Measurements from ENCODE around the gene MGAT5. TPM values are rescaled to one million over a fixed set of nuclear protein-coding genes. Genes with fewer than 3 reads are reported as not detected.

The MGAT5 gene
- total RNA-seq, 4 donors from 2014 or later = 16.3 to 37.8 (median 32.5) TPM

GRCh38 chr2:134212746-134213145 lies 41.1 kb upstream of the MGAT5 start:
- intact Hi-C loops (cut with DNase I; ENCODE audit: low total_unique reads) = no loop called here
- no peak for DNase-seq (ENCODE audit: low spot score in 2 of 2)
- no peak for TF ChIP-seq POLR2A (IDR thresholded peaks at IDR 0.05)
- no peak for TF ChIP-seq CTCF (IDR thresholded peaks at IDR 0.05)
- H3K4me3 ChIP-seq (ENCODE audit: low read depth, poor library complexity, severe bottlenecking) = no peak overlapping the region
- 93 to 95% methylated on average over 3 of the region's 3 CpGs for WGBS, 2 donors

DNA sequence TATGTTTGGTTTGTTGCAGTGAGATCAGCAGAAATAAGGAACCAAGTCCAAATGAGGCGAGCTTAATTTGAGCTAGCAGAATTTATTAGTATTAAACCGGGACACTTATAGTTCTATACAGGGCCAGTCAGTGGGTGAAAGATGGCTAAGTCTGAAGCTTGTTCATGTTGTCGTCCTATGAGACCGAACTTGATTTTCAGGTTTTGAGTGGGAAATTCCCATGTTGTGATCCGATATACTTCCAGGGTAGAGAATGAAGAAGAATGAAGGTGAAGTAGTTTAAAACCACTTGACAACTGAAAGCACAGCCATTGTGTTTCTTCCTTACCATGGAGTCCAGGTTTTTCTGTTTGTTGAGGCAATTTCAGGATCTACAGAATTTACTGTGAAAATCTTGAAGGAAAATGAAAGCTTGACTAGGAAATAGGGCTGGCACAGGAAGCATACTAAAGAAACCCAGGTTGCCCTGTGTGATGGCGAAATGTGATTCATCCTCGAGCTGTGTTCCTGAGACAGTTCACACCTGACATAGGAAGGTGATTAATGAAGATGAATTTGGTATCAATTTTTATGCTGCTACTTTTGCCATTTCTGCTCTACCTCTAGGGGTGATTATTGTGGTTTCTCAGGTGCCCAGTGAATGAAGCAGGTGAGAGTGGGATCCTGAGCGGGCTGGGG lies 37.6 kb upstream of the MGAT5 start:
- 61 to 69% methylated on average over 8 of the region's 8 CpGs for WGBS, 2 donors
- intact Hi-C loops (cut with DNase I; ENCODE audit: low total_unique reads) = no loop called here
- H3K4me3 ChIP-seq (ENCODE audit: low read depth, poor library complexity, severe bottlenecking) = no peak overlapping the region
- DNase-seq (ENCODE audit: low spot score in 2 of 2) = no peak
- no peak for TF ChIP-seq CTCF (IDR thresholded peaks at IDR 0.05)
- no peak for TF ChIP-seq POLR2A (IDR thresholded peaks at IDR 0.05)

DNA sequence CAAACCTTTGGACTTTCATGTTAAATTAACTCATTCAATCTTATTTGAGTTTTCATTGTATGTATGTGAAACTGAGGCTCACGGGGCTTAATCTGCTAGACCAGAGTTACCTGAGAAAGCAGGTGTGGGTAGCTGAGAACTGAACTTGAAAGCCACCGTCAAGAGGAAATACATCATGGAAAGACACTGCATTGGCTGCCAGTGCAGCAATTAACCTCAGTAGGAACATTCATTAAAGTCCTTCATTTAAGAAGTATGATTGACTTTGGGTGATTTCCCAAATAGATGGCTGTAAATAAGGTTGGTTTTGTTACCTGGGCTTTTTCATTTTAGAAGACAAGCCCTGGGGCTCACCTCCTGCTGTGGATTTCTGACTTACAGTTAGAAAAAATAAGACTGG lies 36.5 kb upstream of the MGAT5 start:
- no peak overlapping the region for H3K4me3 ChIP-seq (ENCODE audit: low read depth, poor library complexity, severe bottlenecking)
- 77 to 78% methylated on average over 2 of the region's 2 CpGs for WGBS, 2 donors

DNA sequence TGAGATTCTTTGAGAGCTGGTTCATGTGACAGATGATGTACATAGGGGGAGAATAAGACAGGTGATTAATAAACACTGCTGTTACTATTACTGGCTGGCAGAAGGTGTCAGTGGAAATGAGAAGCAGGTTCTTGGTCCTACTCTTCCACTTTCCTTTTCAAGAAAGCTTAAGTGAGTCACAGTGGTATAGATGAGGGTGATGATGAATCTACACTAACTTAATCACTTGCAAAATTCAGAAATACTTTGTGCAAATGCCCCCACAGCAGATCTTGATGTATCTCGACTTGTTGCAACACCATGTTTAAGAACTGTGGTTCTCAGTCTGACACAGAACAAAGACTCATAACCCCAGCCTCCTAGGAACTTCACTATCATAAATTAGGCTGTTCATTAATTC lies 35.9 kb upstream of the MGAT5 start:
- intact Hi-C loops (cut with DNase I; ENCODE audit: low total_unique reads) = no loop called here

More for the DNA sequence above, 36.5 kb upstream of the MGAT5 start:
- no peak for DNase-seq (ENCODE audit: low spot score in 2 of 2)
- intact Hi-C loops (cut with DNase I; ENCODE audit: low total_unique reads) = no loop called here
- TF ChIP-seq POLR2A (IDR thresholded peaks at IDR 0.05) (no peak), CTCF (IDR thresholded peaks at IDR 0.05) (no peak)

DNA sequence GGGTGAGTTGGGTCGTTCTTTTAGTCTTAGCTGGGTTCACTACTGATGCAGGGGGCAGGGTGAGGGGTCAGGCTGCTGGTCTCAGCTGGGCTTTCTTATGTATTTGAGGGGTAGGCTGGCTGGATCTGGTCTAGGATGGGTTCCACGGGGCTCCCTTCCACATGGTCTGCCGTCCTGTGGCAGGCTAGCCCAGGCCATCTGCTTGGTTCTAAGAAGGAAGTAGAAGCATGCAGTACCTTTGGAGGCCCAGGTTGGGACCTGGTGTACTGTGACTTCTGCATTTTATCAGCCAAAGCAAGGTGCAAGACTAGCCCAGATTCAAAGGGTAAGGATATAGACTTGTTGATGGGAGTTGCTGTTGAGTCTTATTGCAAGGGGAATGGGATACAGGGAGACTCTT lies 35.5 kb upstream of the MGAT5 start:
- WGBS, 2 donors = 80 to 89% methylated on average over 2 to 3 of the region's 3 CpGs
- DNase-seq (ENCODE audit: low spot score in 2 of 2) = no peak
- TF ChIP-seq CTCF (IDR thresholded peaks at IDR 0.05) (no peak), POLR2A (IDR thresholded peaks at IDR 0.05) (no peak)
- intact Hi-C loops (cut with DNase I; ENCODE audit: low total_unique reads) = no loop called here
- no peak overlapping the region for H3K4me3 ChIP-seq (ENCODE audit: low read depth, poor library complexity, severe bottlenecking)

More for the DNA sequence above, 35.9 kb upstream of the MGAT5 start:
- no peak overlapping the region for H3K4me3 ChIP-seq (ENCODE audit: low read depth, poor library complexity, severe bottlenecking)
- no peak for DNase-seq (ENCODE audit: low spot score in 2 of 2)
- WGBS, 2 donors = 71 to 84% methylated on average over 1 of the region's 1 CpG
- TF ChIP-seq CTCF (IDR thresholded peaks at IDR 0.05) = no peak
- no peak for TF ChIP-seq POLR2A (IDR thresholded peaks at IDR 0.05)
